Measurements from ENCODE around the gene CAMK1D. TPM values are rescaled to one million over a fixed set of nuclear protein-coding genes. Genes with fewer than 3 reads are reported as not detected.

The CAMK1D gene
- total and polyA plus RNA-seq, 2 of the 8 experiments (the other 6 are each of a cell fraction or from before 2014, with no cell fraction given): 3.5 to 10.6 TPM

GRCh38 chr10:12320892-12321291 lies 28.5 kb upstream of the CAMK1D start:
- Histone ChIP-seq H3K4me2 (ENCODE audit: insufficient read depth in 1 of 2, low read depth in 2 of 2, low read length in 2 of 2) (no peak overlapping the region), H2BK12ac (ENCODE audit: low read depth, low read length) (no peak overlapping the region), H3K4ac (replicated peaks; ENCODE audit: insufficient read length, low read depth, low read length) (no peak overlapping the region), H4K8ac (ENCODE audit: extremely low read depth, insufficient read depth, low read length) (no peak overlapping the region), H2AK5ac (ENCODE audit: low read depth, low read length) (no peak overlapping the region), H2AFZ (ENCODE audit: low read length) (no peak overlapping the region), H3K56ac (replicated peaks; ENCODE audit: insufficient read length, low read depth, low read length) (no peak overlapping the region), H2BK120ac (replicated peaks; ENCODE audit: low read depth, low read length) (no peak overlapping the region), H4K91ac (replicated peaks; ENCODE audit: insufficient read length, low read length) (no peak overlapping the region), H3K36me3 (ENCODE audit: control insufficient read depth in 2 of 4, insufficient read depth in 4 of 4, low read length in 3 of 4) (no peaks in the 10 kb centered on the region), H2BK15ac (ENCODE audit: low read length) (no peak overlapping the region), H3K4me1 (replicated peaks in 1 of 4; ENCODE audit: control insufficient read depth in 3 of 4, insufficient read depth in 4 of 4, low read length in 3 of 4) (no peaks in the 10 kb centered on the region), H3K27ac (ENCODE audit: low read depth, low read length) (no peak overlapping the region), H3K14ac (ENCODE audit: insufficient read length) (no peak overlapping the region), H3K79me2 (ENCODE audit: control insufficient read depth in 1 of 2, insufficient read depth in 2 of 2, low read length in 2 of 2) (no peaks in the 10 kb centered on the region), H3K9me3 (ENCODE audit: insufficient read depth in 2 of 2, low read depth in 1 of 2, low read length in 1 of 2) (no peaks in the 10 kb centered on the region), H4K5ac (ENCODE audit: insufficient read length, low read depth, low read length) (no peak overlapping the region), H2BK20ac (ENCODE audit: low read length) (no peak overlapping the region), H3K23ac (ENCODE audit: insufficient read length) (no peak overlapping the region), H3K27me3 (replicated peaks in 1 of 4; ENCODE audit: control insufficient read depth in 3 of 4, extremely low read depth in 1 of 4, insufficient read depth in 3 of 4, low read length in 3 of 4) (no peaks in the 10 kb centered on the region), H4K20me1 (replicated peaks in 1 of 2; ENCODE audit: control insufficient read depth in 1 of 2, insufficient read depth in 2 of 2, low read length in 2 of 2) (no peaks in the 10 kb centered on the region), H2BK5ac (ENCODE audit: low read depth, low read length) (no peak overlapping the region), H3K23me2 (ENCODE audit: low read depth, low read length) (no peaks in the 10 kb centered on the region), H3K79me1 (ENCODE audit: low read depth, low read length) (no peaks in the 10 kb centered on the region), H3K18ac (ENCODE audit: extremely low read depth, low read length) (no peak overlapping the region), H3K9ac (replicated peaks in 1 of 4; ENCODE audit: extremely low read depth in 1 of 4, low read depth in 3 of 4, low read length in 3 of 4) (no peak overlapping the region), H3K4me3 (ENCODE audit: extremely low read depth in 1 of 4, insufficient read depth in 2 of 4, low read depth in 3 of 4, low read length in 4 of 4) (no peak overlapping the region)
- DNase-seq (ENCODE audit: low read depth in 1 of 2, low spot score in 2 of 2): no peak
- no peak for FAIRE-seq
- 81% methylated on average over 4 of the region's 4 CpGs; no CpG with 5 or more reads in 1 of the 2 experiments for WGBS, 2 experiments (ENCODE audit: extremely low coverage in 1 of 2, insufficient coverage in 1 of 2, insufficient read length in 1 of 2, insufficient replicate concordance in 2 of 2, low coverage in 1 of 2, low lambda C conversion rate in 2 of 2, missing lambda C conversion rate in 1 of 2)
- POLR2A ChIA-PET (ENCODE audit: partially characterized antibody): no interaction called here
- CTCF ChIA-PET (ENCODE audit: partially characterized antibody): no interaction called here
- TF ChIP-seq CEBPB (IDR thresholded peaks at IDR 0.05; ENCODE audit: low read depth, low read length) (peak; percentile 63; the same call in 1 of the 2 replicates), JUN (IDR thresholded peaks at IDR 0.05; ENCODE audit: low read depth, low read length) (no peak)

Data from H1 (cell line).